Fibroblast of lung (primary cell): Measurements from ENCODE around the gene CCDC60.

ENCODE experiments used
- CTCF ChIP-seq, 2 donors: IDR thresholded peaks in 1 of 2; conservative IDR thresholded peaks in 1 of 2; 1 replicate in 1 of 2; 2 replicates in 1 of 2; pipeline ENCODE4 v1.5.1; 2011 to 2012; ENCODE audit warnings: low read length in 2 of 2, control low read depth in 1 of 2, inconsistent platforms in 1 of 2, low read depth in 1 of 2, mild to moderate bottlenecking in 1 of 2
- EZH2 ChIP-seq: IDR thresholded peaks from 2 replicates; pipeline ENCODE4 v1.5.1; 2012; ENCODE audit warnings: low read length, control low read depth, mild to moderate bottlenecking; ENCODE audit errors: missing control alignments

GRCh38 chr12:119440803-119441360 lies 106.4 kb downstream of the CCDC60 start:
- TF ChIP-seq CTCF (conservative IDR thresholded peaks at IDR 0.05 in 1 of 2, IDR thresholded peaks at IDR 0.05 in 1 of 2; ENCODE audit: low read depth in 1 of 2, low read length in 2 of 2), result no peak
- no peak for TF ChIP-seq EZH2
